Stimulated activated CD8-positive, alpha-beta memory T cell treated with anti-CD3 and anti-CD28 coated beads, Interleukin-7, amount 100 ng/mL, for 24 hours (primary cell): Measurements from ENCODE around the gene FAM193B.
"Not testable (repeated sequence)": the region's sequence is repeated elsewhere in the genome, so short reads cannot be mapped to it uniquely, and the experiment has no call there.

Experiments used
- DNase-seq: peaks from one replicate; pipeline ENCODE4 v3.0.0-alpha.2; 2020; ENCODE audit warnings: low read depth

The FAM193B gene

GRCh38 chr5:177486256-177486655 is 68.1 kb downstream of the FAM193B start:
- no peak for DNase-seq

- not testable (repeated sequence) for DNase-seq
Observed at GRCh38 chr5:177485753-177486152, 68.6 kb downstream of the FAM193B start.

DNA sequence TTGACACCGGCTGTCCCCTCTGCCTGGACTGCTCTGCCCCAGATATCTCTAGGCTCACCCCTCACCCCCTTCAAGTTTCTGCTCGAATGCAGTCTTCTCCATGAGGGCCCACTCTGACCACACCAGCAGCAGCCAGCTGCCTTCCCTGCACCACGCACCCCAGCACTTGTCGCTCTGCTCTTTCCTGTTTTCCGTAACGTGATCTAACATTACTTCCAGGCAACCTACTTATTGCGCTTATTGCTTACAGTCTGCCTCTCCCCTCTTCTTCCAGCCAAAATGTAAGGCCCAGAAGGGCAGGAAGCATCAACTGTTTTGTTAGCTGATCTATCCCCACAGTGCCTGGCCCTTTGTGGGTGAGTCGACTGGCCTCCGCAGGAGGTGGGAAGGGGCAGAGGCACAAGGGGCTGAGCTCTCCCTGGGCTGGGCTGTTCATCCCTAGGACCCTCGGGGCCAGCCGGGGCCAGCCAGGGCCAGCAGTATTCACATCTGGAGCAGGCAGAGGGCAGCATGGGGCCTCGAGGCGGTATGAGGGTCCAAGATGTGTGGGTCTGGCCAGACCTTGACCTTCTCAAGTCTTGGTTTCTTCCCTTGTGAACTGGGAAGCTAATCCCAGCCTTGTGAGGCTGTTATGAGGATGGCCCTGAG is 69.3 kb downstream of the FAM193B start:
- no peak for DNase-seq

- DNase-seq = no peak
Observed at GRCh38 chr5:177483994-177484901, 70.1 kb downstream of the FAM193B start.

GRCh38 chr5:177483042-177483441 is 71.3 kb downstream of the FAM193B start:
- no peak for DNase-seq

DNA sequence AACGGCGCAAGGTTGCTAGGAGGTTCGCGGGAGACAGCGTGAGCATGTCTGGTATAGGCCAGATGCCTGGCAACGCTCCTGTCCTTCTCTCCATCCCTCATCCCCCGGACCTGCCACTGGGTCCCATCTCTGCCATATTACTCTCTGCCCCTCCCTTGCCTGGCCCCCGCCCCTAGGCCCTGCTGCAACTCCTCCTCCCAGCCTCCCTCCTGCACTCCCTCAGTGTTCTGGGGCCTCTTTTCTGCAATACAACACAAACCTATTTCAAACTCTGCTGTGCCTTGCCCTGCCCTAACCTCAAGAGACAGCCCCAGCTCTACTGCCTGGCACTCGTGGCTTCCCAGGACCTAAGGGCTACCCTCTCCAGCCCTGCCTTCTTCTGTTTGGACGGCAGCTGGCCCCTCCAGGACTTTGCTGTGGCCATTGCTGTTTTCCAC is 72.0 kb downstream of the FAM193B start:
- DNase-seq = no peak

DNA sequence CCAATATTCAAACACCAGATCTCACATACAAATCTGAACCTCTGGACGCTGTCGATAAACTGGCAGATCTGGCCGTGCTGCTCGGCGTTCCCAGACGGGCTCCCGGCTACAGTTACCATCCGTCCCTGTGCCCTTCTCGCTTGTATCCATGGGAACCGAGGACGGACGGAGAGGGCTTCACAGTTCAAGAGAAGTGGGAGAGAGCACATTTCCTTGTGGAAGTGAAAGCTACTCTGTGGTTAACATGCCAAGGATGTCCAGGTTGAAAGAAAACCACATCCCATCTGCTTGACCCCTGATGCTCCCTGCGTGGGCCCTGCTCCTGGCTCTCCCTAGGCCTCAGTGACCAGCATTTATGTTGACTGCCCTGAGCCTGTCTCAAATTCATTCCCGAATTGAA is 74.6 kb downstream of the FAM193B start:
- DNase-seq = no peak

GRCh38 chr5:177478711-177479646 is 75.4 kb downstream of the FAM193B start:
- no peak for DNase-seq

- DNase-seq = no peak
Observed at GRCh38 chr5:177477701-177478477, 76.5 kb downstream of the FAM193B start.

DNA sequence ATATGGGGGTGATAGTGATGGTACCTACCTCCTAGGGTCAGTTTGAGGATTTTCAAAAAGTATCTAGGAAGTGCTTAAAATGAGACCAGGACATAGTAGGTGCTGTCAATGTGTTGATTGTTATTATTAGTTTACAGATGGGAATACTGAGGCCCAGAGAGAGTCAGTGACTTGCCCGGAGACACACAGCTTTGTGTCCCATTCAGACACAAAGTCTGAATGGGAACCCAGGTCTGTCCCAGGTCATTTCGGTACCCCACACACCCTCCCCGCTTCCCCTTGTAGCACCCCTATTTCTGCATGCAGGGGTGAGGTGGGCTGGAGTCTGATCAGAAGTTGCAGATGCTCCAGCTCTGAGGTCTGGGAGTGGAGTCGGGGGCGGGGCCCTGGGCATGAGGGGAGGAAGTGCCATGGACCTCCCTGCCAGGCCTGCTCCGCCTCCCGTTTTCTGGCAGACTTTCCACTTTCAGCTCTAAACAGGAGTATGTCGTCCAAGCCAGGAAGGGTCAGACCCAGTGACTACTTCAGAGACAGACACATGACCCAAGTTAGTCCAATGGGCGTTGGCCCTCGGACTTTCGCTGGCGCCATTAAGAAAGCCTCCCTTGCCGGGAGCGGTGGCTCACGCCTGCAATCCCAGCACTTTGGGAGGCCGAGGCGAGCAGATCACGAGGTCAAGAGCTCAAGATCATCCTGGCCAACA is 77.7 kb downstream of the FAM193B start:
- DNase-seq = no peak

DNA sequence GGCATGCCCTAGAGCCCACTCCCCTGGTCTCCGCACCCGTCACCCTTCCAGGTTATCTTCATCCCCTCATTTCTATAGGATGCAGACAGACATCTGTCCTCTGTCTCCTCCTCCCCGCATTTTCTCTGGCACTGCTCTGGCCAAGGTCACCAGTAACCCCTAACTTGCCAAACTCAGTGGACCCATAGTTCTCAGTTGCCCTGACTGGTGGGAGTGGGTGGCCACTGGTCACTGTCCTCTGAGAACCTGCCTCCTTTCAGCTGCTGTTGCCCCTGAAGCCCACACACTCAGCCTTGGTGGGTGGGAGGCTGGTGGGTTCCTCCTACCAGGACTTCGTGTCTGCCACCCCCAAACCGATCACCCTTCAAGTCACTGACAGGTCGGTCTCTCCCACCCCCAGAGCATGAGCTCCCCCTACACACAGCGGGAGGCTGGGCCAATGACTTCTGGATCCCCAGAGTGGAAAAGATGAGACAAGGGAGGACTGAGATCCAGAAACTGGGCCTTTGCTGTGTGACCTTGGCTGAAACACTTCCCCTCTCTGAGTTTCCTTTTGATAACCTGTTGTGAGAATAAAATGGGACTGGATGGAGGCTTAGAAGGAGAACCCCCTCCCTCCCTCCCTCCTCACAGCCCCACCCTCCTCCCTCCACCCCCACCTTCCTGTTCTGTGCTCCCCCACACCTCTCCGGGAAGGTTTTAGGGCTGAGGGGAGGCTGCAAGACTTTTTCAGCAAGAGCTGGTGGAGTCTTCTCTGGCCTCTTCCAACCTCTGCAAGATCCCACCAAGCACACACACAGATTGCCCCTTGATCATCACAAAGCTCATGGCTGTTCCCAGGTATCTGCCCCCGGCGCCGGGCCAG is 78.6 kb downstream of the FAM193B start:
- DNase-seq = no peak

- DNase-seq = no peak
Observed at GRCh38 chr5:177474846-177475562, 79.4 kb downstream of the FAM193B start.

DNA sequence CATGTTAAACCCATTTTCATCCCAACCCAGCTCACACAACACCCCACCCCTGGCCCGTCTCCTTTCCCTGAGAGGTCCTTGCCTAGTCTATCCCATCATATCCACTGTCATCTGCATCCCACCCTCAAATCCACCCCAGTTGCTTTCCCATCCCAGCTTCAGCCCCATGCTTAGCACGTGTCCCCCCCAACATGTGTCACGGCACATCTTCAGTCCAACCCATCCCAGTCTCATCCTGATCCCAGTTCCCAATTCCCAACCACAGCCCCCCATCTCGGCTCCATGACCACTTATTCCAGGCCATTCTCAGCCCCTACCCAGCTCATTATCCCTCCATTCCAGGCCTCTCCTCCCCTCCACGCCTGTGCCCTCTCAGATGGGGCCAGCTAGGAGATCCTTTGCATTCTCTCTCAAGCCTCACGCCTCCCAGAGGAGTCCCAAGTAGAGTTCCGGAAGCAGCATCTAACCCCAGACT is 80.3 kb downstream of the FAM193B start:
- no peak for DNase-seq

GRCh38 chr5:177473443-177474001 is 80.8 kb downstream of the FAM193B start, which contains the start of gene DBN1:
DBN1 (minus strand) TSS chr5:177473634; CDS start chr5:177473521, 113 bp downstream.
- no peak for DNase-seq

DNA sequence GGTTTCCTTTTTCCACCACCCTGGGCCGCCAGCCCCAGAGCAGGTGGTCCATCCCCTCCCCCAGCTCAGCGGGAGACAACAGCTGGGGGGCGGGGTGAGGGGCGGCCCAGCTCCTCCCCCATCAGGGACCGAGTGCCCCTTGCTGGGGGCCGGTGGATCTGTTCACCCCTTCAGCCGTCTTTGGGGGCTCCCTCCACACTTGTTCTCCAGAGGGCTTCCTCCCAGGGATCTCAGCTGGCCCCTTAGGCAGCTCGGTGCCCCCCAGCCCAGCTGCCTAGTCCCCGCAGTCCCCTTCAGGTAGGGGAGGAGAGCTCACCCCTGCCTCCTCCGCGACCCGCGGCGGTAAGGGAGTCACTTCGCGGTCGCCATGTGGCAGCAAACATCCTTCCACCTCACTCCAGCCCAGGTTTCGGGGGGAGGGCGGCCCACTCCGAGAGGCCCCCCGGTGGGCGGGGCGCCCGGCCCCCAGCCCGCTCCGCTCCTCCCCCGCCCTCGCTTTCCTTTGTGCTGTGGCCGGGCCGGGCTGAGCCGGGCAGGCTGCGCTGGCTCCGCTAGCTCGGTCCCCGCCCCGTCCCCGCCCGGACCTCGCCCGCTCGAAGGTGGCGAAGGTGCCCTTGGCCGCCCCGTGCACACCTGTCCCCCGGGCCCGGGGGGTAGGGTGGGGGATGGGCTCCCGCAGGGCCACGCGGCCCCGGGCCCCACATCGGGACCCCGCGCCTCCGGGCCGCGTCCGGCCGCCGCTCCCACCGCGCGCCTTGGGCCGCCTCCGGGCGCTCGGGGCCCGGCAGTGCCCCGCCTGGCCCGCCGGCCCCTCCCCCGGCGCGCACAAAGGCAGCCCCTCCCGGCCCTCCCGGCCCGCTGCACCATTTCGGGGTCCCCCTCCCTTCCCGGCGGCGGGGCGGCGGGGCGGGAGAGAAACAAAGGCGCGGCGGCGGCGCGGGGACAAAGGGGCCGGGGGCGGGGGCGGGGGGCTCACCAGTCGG is 81.6 kb downstream of the FAM193B start:
- peak; percentile 48 for DNase-seq

- no peak for DNase-seq
Observed at GRCh38 chr5:177471610-177472356, 82.6 kb downstream of the FAM193B start.
